HuH-7.5 (cell line): ENCODE measurements around the gene CLDN11.

ENCODE experiments used
- DNase-seq: peaks from one replicate; pipeline ENCODE4 v3.0.0; 2011; ENCODE audit warnings: low spot score

Gene CLDN11

GRCh38 chr3:170418422-170419398 lies at the start of gene CLDN11:
Gene CLDN11 (plus strand): TSS chr3:170418868. CDS start chr3:170419067, 199 bp downstream.
- peak; percentile 62 for DNase-seq

GRCh38 chr3:170368921-170369320 lies 49.7 kb upstream of the CLDN11 start:
- DNase-seq, result no peak

GRCh38 chr3:170372190-170372879 lies 46.3 kb upstream of the CLDN11 start:
- DNase-seq, result no peak

GRCh38 chr3:170383567-170383966 lies 35.1 kb upstream of the CLDN11 start:
- no peak for DNase-seq

GRCh38 chr3:170386468-170386867 lies 32.2 kb upstream of the CLDN11 start:
- DNase-seq, result no peak

- no peak for DNase-seq
Measured at GRCh38 chr3:170387950-170388349, 30.7 kb upstream of the CLDN11 start.

- DNase-seq, result no peak
Measured at GRCh38 chr3:170391108-170391507, 27.6 kb upstream of the CLDN11 start.

GRCh38 chr3:170397685-170398084 lies 21.0 kb upstream of the CLDN11 start:
- DNase-seq, result no peak

- no peak for DNase-seq
Measured at GRCh38 chr3:170405101-170405500, 13.6 kb upstream of the CLDN11 start.

- no peak for DNase-seq
Measured at GRCh38 chr3:170410428-170411029, 8.1 kb upstream of the CLDN11 start.

- no peak for DNase-seq
Measured at GRCh38 chr3:170413291-170413690, 5.4 kb upstream of the CLDN11 start.

- peak; percentile 61 for DNase-seq
Measured at GRCh38 chr3:170414202-170414663, 4.4 kb upstream of the CLDN11 start.

GRCh38 chr3:170417090-170417489 lies 1.6 kb upstream of the CLDN11 start:
- no peak for DNase-seq

GRCh38 chr3:170419557-170420087 lies 954 bp downstream of the CLDN11 start:
- DNase-seq, result no peak

GRCh38 chr3:170420307-170420821 lies 1.7 kb downstream of the CLDN11 start:
- no peak for DNase-seq

- no peak for DNase-seq
Measured at GRCh38 chr3:170421111-170421641, 2.5 kb downstream of the CLDN11 start.

- DNase-seq, result no peak
Measured at GRCh38 chr3:170421758-170422157, 3.1 kb downstream of the CLDN11 start.

- no peak for DNase-seq
Measured at GRCh38 chr3:170423001-170423615, 4.4 kb downstream of the CLDN11 start.

- DNase-seq, result no peak
Measured at GRCh38 chr3:170424879-170425278, 6.2 kb downstream of the CLDN11 start.

GRCh38 chr3:170425491-170426239 lies 7.0 kb downstream of the CLDN11 start:
- peak; percentile 68 for DNase-seq
